MM.1S (cell line): ENCODE results near the gene BORCS6.
A peak's percentile ranks its signal among the peaks of the same experiment; 100 is the strongest.

Experiments
- DNase-seq: peaks from one replicate; pipeline ENCODE4 v3.0.0-alpha.2; 2015
- H2AFZ ChIP-seq: fragments of 300-600 bp; sonication (generic); 2 replicates; pipeline ENCODE4 v1.6.0; 2016; ENCODE audit warnings: antibody characterized with exemption, low read length
- H3F3A ChIP-seq: fragments of 300-600 bp; sonication (generic); 2 replicates; pipeline ENCODE4 v1.6.1; 2016; ENCODE audit warnings: mild to moderate bottlenecking, antibody characterized with exemption, low read length, moderate library complexity, mixed read lengths; ENCODE audit not compliant: insufficient read depth
- H3K27ac ChIP-seq: fragments of 300-600 bp; sonication (generic); 2 replicates; pipeline ENCODE4 v1.5.1; 2016; ENCODE audit warnings: mild to moderate bottlenecking, low read length
- H3K27me3 ChIP-seq: fragments of 300-600 bp; sonication (generic); replicated peaks from 2 replicates; pipeline ENCODE4 v1.6.0; 2016; ENCODE audit warnings: low read length; ENCODE audit not compliant: insufficient read depth
- H3K36me3 ChIP-seq: fragments of 300-600 bp; sonication (generic); replicated peaks from 2 replicates; pipeline ENCODE4 v1.6.1; 2016; ENCODE audit warnings: mild to moderate bottlenecking, low read length, mixed read lengths; ENCODE audit not compliant: insufficient read depth
- H3K4me1 ChIP-seq: fragments of 300-600 bp; sonication (generic); 2 replicates; pipeline ENCODE4 v1.6.1; 2016; ENCODE audit warnings: low read length, mixed read lengths
- H3K4me2 ChIP-seq: fragments of 300-600 bp; sonication (generic); 2 replicates; pipeline ENCODE4 v1.6.0; 2016; ENCODE audit warnings: low read depth, low read length
- H3K4me3 ChIP-seq: fragments of 300-600 bp; sonication (generic); 2 replicates; pipeline ENCODE4 v1.5.1; 2016; ENCODE audit warnings: low read length, mixed read lengths
- H3K79me2 ChIP-seq: fragments of 300-600 bp; sonication (generic); 2 replicates; pipeline ENCODE4 v1.6.1; 2016; ENCODE audit warnings: mixed run types, low read length, mixed read lengths
- H3K9ac ChIP-seq: fragments of 300-600 bp; sonication (generic); 2 replicates; pipeline ENCODE4 v1.6.1; 2016; ENCODE audit warnings: low read length, mixed read lengths
- H3K9me2 ChIP-seq: fragments of 300-600 bp; sonication (generic); replicated peaks from 2 replicates; pipeline ENCODE4 v1.6.1; 2016; ENCODE audit warnings: mild to moderate bottlenecking, low read length, mixed read lengths; ENCODE audit not compliant: insufficient read depth
- H3K9me3 ChIP-seq: fragments of 300-600 bp; sonication (generic); replicated peaks from 2 replicates; pipeline ENCODE4 v1.6.1; 2016; ENCODE audit warnings: mild to moderate bottlenecking, low read length, mixed read lengths; ENCODE audit not compliant: insufficient read depth
- H4K20me1 ChIP-seq: fragments of 300-600 bp; sonication (generic); 2 replicates; pipeline ENCODE4 v1.6.1; 2016; ENCODE audit warnings: mild to moderate bottlenecking, low read length, moderate library complexity, mixed read lengths; ENCODE audit not compliant: insufficient read depth
- CTCF ChIP-seq: fragments of 300-600 bp; sonication (generic); IDR thresholded peaks from 2 replicates; pipeline ENCODE4 v1.5.1; 2016; ENCODE audit warnings: antibody characterized with exemption, low read length, mixed read lengths
- EZH2 ChIP-seq: fragments of 300-600 bp; sonication (generic); optimal IDR thresholded peaks from 2 replicates; pipeline ENCODE3; 2017; ENCODE audit warnings: low read depth, mild to moderate bottlenecking, antibody characterized with exemption, low read length, mixed read lengths
- EZH2phosphoT487 ChIP-seq: fragments of 300-600 bp; sonication (generic); IDR thresholded peaks from 2 replicates; pipeline ENCODE4 v1.6.1; 2018; ENCODE audit warnings: antibody characterized with exemption, low read length

The BORCS6 gene

GRCh38 chr17:8163978-8164814 lies 25.8 kb downstream of the BORCS6 start:
- no peaks in the 10 kb centered on the region for H3K9me2 ChIP-seq
- peaks cover 16% of the 10 kb centered on the region; the same call in 1 of the 2 replicates for H3F3A ChIP-seq
- TF ChIP-seq EZH2 (no peak), CTCF (no peak), EZH2phosphoT487 (no peak)
- peaks cover 17% of the 10 kb centered on the region for H3K4me1 ChIP-seq
- no peaks in the 10 kb centered on the region for H3K27me3 ChIP-seq
- no peaks in the 10 kb centered on the region for H3K9me3 ChIP-seq
- no peak overlapping the region for H3K4me3 ChIP-seq
- no peak overlapping the region for H2AFZ ChIP-seq
- no peak overlapping the region for H3K4me2 ChIP-seq
- DNase-seq: no peak
- no peak overlapping the region; the same call in 1 of the 2 replicates for H3K9ac ChIP-seq
- H3K36me3 ChIP-seq: no peaks in the 10 kb centered on the region
- H4K20me1 ChIP-seq: no peaks in the 10 kb centered on the region
- H3K79me2 ChIP-seq: peaks cover 32% of the 10 kb centered on the region
- H3K27ac ChIP-seq: no peak overlapping the region

- H3K4me3 ChIP-seq: peak overlapping the region; percentile 100
- peak overlapping the region; percentile 100 for H3K9ac ChIP-seq
- H3K79me2 ChIP-seq: peaks cover 32% of the 10 kb centered on the region
- TF ChIP-seq EZH2phosphoT487 (no peak), CTCF (no peak), EZH2 (no peak)
- H3K9me2 ChIP-seq: no peaks in the 10 kb centered on the region
- H3K27me3 ChIP-seq: no peaks in the 10 kb centered on the region
- no peaks in the 10 kb centered on the region for H3K9me3 ChIP-seq
- DNase-seq: no peak
- peak overlapping the region; percentile 100 for H3K4me2 ChIP-seq
- H3K36me3 ChIP-seq: no peaks in the 10 kb centered on the region
- peaks cover 17% of the 10 kb centered on the region for H3K4me1 ChIP-seq
- H4K20me1 ChIP-seq: no peaks in the 10 kb centered on the region
- H2AFZ ChIP-seq: peak overlapping the region; percentile 100
- H3K27ac ChIP-seq: peak overlapping the region; percentile 38
- peaks cover 19% of the 10 kb centered on the region for H3F3A ChIP-seq
Measured at GRCh38 chr17:8162997-8163977, 26.7 kb downstream of the BORCS6 start.

- DNase-seq: peak; percentile 69
- TF ChIP-seq EZH2 (no peak), EZH2phosphoT487 (no peak), CTCF (no peak)
Measured at GRCh38 chr17:8162233-8162996, 27.6 kb downstream of the BORCS6 start, which contains the start of gene VAMP2. VAMP2 (minus strand) TSS chr17:8162948; CDS start chr17:8162879, 69 bp downstream.

More at GRCh38 chr17:8162233-8162996, 27.6 kb downstream of the BORCS6 start, which contains the start of gene VAMP2:
- Histone ChIP-seq H3K9me3 (no peaks in the 10 kb centered on the region), H3K4me2 (peak within 1 kb of the TSS; percentile 100), H3K9ac (peak within 1 kb of the TSS; percentile 100), H3K36me3 (no peaks in the 10 kb centered on the region), H2AFZ (peak within 1 kb of the TSS; percentile 100), H3K4me1 (peaks cover 17% of the 10 kb centered on the region), H3K4me3 (peak within 1 kb of the TSS; percentile 100), H3F3A (peaks cover 24% of the 10 kb centered on the region), H3K9me2 (no peaks in the 10 kb centered on the region), H3K79me2 (peaks cover 32% of the 10 kb centered on the region), H3K27me3 (no peaks in the 10 kb centered on the region), H4K20me1 (no peaks in the 10 kb centered on the region), H3K27ac (peak within 1 kb of the TSS; percentile 65)
